ENCODE results near the gene ARX. TPM values are rescaled to one million over a fixed set of nuclear protein-coding genes. Genes with fewer than 3 reads are reported as not detected.

Gene ARX
- total and polyA plus RNA-seq, 3 donors from 2014 or later = 4.9 to 13.4 (median 7.7) TPM

DNA sequence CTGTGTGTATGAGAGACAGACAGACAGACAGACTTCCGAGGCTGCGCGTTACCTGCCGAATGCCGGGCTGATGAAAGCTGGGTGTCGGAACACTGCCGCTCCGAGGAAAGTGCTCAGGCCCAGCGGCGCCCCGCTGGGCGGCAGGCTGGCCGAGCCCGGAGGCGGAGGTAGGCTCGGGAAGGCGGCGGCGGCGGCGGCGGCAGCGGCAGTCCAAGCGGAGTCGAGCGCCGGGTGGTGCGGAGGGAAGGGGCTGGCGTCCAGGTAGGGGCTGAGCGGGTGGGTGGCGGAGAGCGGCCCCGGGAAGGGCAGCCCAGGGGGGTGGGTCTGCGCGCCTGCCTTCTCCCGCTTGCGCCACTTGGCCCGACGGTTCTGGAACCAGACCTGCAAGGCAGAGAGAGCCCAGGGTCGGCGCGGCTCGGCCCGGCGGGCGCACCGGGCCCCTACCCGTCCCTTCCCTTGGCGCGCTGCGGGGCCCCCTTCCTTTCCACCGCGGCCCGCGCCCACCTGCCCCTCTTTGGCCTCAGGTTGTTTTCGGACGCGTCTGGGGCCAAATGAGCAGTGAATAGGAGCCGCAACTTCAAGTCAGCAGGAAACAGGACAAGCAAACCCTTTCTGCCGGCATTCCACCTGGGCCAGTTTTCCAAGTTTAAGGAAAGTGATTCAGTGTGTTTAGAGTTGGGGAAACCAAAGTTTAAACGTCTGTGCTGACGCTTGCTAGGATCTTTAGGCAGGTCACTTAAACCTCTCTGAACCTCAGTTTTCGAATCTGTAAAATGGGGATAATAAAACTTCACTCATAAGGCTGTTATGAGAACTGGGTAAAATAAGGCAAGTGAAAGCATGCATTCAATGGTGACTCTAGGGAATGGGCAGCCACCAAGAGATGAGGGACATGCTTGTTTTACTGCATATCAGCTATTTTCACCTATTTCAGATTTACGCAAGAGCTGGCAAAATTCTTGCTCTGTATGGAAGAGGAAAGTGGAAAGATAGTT, 8.4 kb downstream of the ARX start:
- peak overlapping the region in 1 of 2 donors; percentile 31 for H3K4me3 ChIP-seq
- no peaks in the 10 kb centered on the region for H3K9me3 ChIP-seq
- DNase-seq = no peak
- intact Hi-C loops (cut with DNase I; ENCODE audit: low total_unique reads) = no loop called here
- WGBS, 2 donors = 7 to 8% methylated on average over 4 to 53 of the region's 64 CpGs
- no peak for TF ChIP-seq POLR2A (IDR thresholded peaks at IDR 0.05)
- TF ChIP-seq, protein P1, sequence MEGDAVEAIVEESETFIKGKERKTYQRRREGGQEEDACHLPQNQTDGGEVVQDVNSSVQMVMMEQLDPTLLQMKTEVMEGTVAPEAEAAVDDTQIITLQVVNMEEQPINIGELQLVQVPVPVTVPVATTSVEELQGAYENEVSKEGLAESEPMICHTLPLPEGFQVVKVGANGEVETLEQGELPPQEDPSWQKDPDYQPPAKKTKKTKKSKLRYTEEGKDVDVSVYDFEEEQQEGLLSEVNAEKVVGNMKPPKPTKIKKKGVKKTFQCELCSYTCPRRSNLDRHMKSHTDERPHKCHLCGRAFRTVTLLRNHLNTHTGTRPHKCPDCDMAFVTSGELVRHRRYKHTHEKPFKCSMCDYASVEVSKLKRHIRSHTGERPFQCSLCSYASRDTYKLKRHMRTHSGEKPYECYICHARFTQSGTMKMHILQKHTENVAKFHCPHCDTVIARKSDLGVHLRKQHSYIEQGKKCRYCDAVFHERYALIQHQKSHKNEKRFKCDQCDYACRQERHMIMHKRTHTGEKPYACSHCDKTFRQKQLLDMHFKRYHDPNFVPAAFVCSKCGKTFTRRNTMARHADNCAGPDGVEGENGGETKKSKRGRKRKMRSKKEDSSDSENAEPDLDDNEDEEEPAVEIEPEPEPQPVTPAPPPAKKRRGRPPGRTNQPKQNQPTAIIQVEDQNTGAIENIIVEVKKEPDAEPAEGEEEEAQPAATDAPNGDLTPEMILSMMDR (IDR thresholded peaks at IDR 0.05) = no peak
- no peaks in the 10 kb centered on the region for H3K4me1 ChIP-seq
- H3K27me3 ChIP-seq = no peaks in the 10 kb centered on the region
- no peaks in the 10 kb centered on the region for H3K36me3 ChIP-seq (ENCODE audit: low read depth, missing control alignments)
- H3K27ac ChIP-seq = peak overlapping the region; percentile 77 to 85

DNA sequence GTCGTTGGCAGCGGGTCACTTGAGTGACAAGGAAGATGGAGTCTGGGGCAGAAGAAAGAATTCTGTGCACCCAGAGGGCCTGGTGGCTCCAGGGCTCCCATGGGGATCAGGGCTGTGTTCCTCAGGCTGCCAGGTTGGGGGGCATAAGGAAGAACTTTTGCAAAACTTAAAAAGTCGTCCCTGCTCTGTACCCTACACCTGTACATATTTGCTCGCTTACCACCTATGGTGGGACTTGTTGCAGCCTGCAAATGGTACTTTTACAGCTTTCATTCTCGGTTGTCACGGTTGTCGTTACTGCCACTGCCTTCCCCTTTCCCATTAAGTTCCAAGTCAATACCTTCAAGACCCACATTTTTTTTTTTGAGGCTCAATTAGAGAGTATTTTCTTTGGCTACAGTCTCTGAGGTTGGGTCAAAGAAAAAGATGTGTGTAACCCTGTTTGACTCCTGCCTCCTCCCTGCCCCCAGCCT, 9.1 kb downstream of the ARX start:
- H3K27me3 ChIP-seq = no peaks in the 10 kb centered on the region
- H3K27ac ChIP-seq = peak overlapping the region; percentile 77 to 85
- 12 to 17% methylated on average over 7 of the region's 7 CpGs for WGBS, 2 donors
- DNase-seq = no peak
- TF ChIP-seq, protein P1 (IDR thresholded peaks at IDR 0.05) = no peak
- TF ChIP-seq POLR2A (IDR thresholded peaks at IDR 0.05) = no peak
- intact Hi-C loops (cut with DNase I; ENCODE audit: low total_unique reads) = no loop called here
- no peaks in the 10 kb centered on the region for H3K9me3 ChIP-seq
- peak overlapping the region in 1 of 2 donors; percentile 31 for H3K4me3 ChIP-seq
- H3K4me1 ChIP-seq = no peaks in the 10 kb centered on the region
- no peaks in the 10 kb centered on the region for H3K36me3 ChIP-seq (ENCODE audit: low read depth, missing control alignments)

DNA sequence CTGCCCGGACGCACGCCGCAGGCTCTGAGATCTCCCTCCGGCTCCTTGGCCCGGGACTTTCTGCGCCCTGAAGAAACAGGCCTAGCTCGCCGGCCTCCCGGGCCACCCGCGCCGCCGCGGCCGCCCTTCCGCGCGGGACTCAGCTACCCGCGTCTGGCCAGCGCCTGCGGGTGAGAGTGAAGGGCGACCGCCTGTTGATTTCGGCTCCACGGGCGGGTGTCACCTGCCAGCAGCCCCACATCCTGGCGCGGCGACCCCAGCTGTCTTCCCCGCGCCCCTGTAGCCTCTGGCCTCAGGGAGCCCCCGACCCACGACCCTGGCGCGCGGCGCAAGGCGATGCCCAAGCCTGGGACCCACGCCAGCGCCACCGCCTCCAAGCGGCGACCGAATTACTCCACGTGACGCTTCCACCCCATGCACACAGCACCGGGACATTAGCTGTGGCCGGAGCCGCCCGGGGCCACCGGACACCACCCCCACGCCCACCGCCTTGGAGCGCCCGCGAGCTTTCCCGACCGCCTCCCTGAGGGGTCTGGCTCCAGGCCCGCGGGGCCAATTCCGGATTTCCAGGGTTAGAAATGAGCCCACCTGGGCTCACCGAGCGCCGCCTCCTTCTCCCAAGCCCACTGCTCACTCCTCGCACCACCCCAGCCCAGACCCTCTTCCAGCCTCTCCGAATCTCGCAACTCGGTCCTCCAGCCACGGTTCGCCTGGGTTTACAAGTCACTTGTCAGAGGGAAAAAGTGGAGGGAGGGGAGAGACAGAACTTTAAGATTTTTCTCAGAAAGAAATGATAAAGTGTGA, 10.2 kb downstream of the ARX start:
- intact Hi-C loops (cut with DNase I; ENCODE audit: low total_unique reads) = no loop called here
- Histone ChIP-seq H3K4me3 (peak overlapping the region; percentile 21 to 43), H3K27ac (peak overlapping the region; percentile 81 to 85), H3K27me3 (no peaks in the 10 kb centered on the region), H3K4me1 (no peaks in the 10 kb centered on the region), H3K36me3 (ENCODE audit: low read depth, missing control alignments) (no peaks in the 10 kb centered on the region), H3K9me3 (no peaks in the 10 kb centered on the region)
- 3 to 6% methylated on average over 15 to 25 of the region's 72 CpGs for WGBS, 2 donors
- TF ChIP-seq, protein P1 (IDR thresholded peaks at IDR 0.05) = no peak
- TF ChIP-seq POLR2A (IDR thresholded peaks at IDR 0.05) = no peak
- no peak for DNase-seq

DNA sequence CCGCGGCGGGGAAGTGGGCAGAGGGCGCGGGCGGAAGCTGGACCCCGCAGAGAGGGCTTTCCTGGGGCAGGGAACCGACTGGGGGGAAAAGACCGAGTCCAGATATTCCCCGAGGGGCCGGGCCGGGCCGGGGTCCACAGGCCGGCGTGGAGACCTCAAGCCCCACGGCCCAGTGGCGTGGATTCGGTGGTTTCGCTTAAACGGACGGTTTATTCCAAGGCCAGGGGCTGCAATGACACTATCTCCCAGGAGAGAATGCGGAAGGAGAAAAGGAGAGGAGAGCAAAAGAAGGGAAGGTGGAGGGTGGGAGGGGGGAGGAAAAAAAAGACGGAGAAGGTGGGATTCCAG, 10.8 kb downstream of the ARX start:
- peak overlapping the region; percentile 31 to 43 for H3K4me3 ChIP-seq
- H3K27me3 ChIP-seq = no peaks in the 10 kb centered on the region
- H3K9me3 ChIP-seq = no peaks in the 10 kb centered on the region
- TF ChIP-seq, protein P1 (IDR thresholded peaks at IDR 0.05) = no peak
- TF ChIP-seq POLR2A (IDR thresholded peaks at IDR 0.05) = no peak
- DNase-seq = no peak
- WGBS, 2 donors = 0 to 1% methylated on average over 2 to 22 of the region's 23 CpGs
- intact Hi-C loops (cut with DNase I; ENCODE audit: low total_unique reads) = no loop called here
- no peaks in the 10 kb centered on the region for H3K4me1 ChIP-seq
- peak overlapping the region; percentile 81 to 85 for H3K27ac ChIP-seq
- H3K36me3 ChIP-seq (ENCODE audit: low read depth, missing control alignments) = no peaks in the 10 kb centered on the region

Data from testis (tissue), 3 donors.